ENCODE measurements around the gene DOP1B. TPM values are rescaled to one million over a fixed set of nuclear protein-coding genes. Genes with fewer than 3 reads are reported as not detected.
"Not testable (repeated sequence)": the region's sequence is repeated elsewhere in the genome, so short reads cannot be mapped to it uniquely, and the experiment has no call there.

The DOP1B gene
- total RNA-seq, 1 experiment from 2014 or later = 31.0 TPM

GRCh38 chr21:36135391-36136102 lies 21.1 kb upstream of the DOP1B start:
- Histone ChIP-seq H3K9me3 (ENCODE audit: control insufficient read depth, insufficient read depth, low read depth, low read length) (no peaks in the 10 kb centered on the region), H3K4me1 (ENCODE audit: control insufficient read depth, insufficient read depth, low read length) (peaks cover 5% of the 10 kb centered on the region; the same call in 1 of the 2 replicates), H3K36me3 (ENCODE audit: control insufficient read depth, insufficient read depth, low read length) (no peaks in the 10 kb centered on the region), H3K4me3 (ENCODE audit: low read depth in 2 of 2, low read length in 2 of 2) (peak overlapping the region; percentile 55 to 67), H3K27me3 (ENCODE audit: control insufficient read depth, insufficient read depth, low read length) (no peaks in the 10 kb centered on the region), H3K27ac (ENCODE audit: low read length) (peak overlapping the region; percentile 48; the same call in 1 of the 2 replicates)
- ATAC-seq (peak; percentile 86), DNase-seq (ENCODE audit: low read depth, low spot score) (no peak)
- TF ChIP-seq TCF7L2 (IDR thresholded peaks at IDR 0.05; ENCODE audit: low read depth, low read length) (0 out of 2 replicates have a peak, but pooled peaks have one; percentile 19), POLR2AphosphoS5 (IDR thresholded peaks at IDR 0.05; ENCODE audit: low read depth, low read length) (no peak), SIN3A (IDR thresholded peaks at IDR 0.05; ENCODE audit: borderline replicate concordance, insufficient read depth, low read depth, low read length) (no peak), CTCF (IDR thresholded peaks at IDR 0.05) (no peak)
- in situ Hi-C loops (cut with HindIII; ENCODE audit: low pct_unique_long_range_greater_than_20kb, low sequenced_read_pairs) = no loop called here
- CTCF ChIA-PET = no interaction called here
- POLR2A ChIA-PET = interaction anchor here (0.6 kb wide), 1 partner anchor 759 kb away, joined by 3 read pairs; no protein-coding TSS in a partner anchor
- intact Hi-C loops (cut with micrococcal nuclease; ENCODE audit: unreplicated experiment) = no loop called here
- no TSS peak for BruUV-seq (replicated peaks)

- H3K27me3 ChIP-seq (ENCODE audit: control insufficient read depth, insufficient read depth, low read length); DNase-seq (ENCODE audit: low read depth, low spot score); ATAC-seq; H3K36me3 ChIP-seq (ENCODE audit: control insufficient read depth, insufficient read depth, low read length); H3K9me3 ChIP-seq (ENCODE audit: control insufficient read depth, insufficient read depth, low read depth, low read length); in situ Hi-C loops (cut with HindIII; ENCODE audit: low pct_unique_long_range_greater_than_20kb, low sequenced_read_pairs); H3K4me3 ChIP-seq (ENCODE audit: low read depth in 2 of 2, low read length in 2 of 2); H3K4me1 ChIP-seq (ENCODE audit: control insufficient read depth, insufficient read depth, low read length); BruUV-seq (replicated peaks); H3K27ac ChIP-seq (ENCODE audit: low read length); CTCF ChIA-PET: not testable (repeated sequence)
- intact Hi-C loops (cut with micrococcal nuclease; ENCODE audit: unreplicated experiment) = loop anchor here (5.0 kb wide), 1 partner anchor 193 kb away; no protein-coding TSS in a partner anchor
- POLR2A ChIA-PET = interaction anchor here (0.6 kb wide), 2 partner anchors 47 to 180 kb away, joined by 5 read pairs; partner anchors contain the start of gene MORC3
These were observed 16.8 kb upstream of the DOP1B start for GRCh38 chr21:36139791-36140190.

GRCh38 chr21:36141513-36141925 lies 15.1 kb upstream of the DOP1B start:
- CTCF ChIA-PET = interaction anchor here (0.7 kb wide), 1 partner anchor 244 kb away, joined by 3 read pairs; no protein-coding TSS in a partner anchor
- in situ Hi-C loops (cut with HindIII; ENCODE audit: low pct_unique_long_range_greater_than_20kb, low sequenced_read_pairs) = no loop called here
- H3K4me1 ChIP-seq (ENCODE audit: control insufficient read depth, insufficient read depth, low read length) = no peaks in the 10 kb centered on the region
- no peak overlapping the region for H3K27ac ChIP-seq (ENCODE audit: low read length)
- POLR2A ChIA-PET = interaction anchor here (0.6 kb wide), 1 partner anchor 68 kb away, joined by 4 read pairs; no protein-coding TSS in a partner anchor
- BruUV-seq (replicated peaks) = no TSS peak
- DNase-seq (ENCODE audit: low read depth, low spot score) (no peak), ATAC-seq (peak; percentile 95)
- H3K9me3 ChIP-seq (ENCODE audit: control insufficient read depth, insufficient read depth, low read depth, low read length) = no peaks in the 10 kb centered on the region
- H3K27me3 ChIP-seq (ENCODE audit: control insufficient read depth, insufficient read depth, low read length) = no peaks in the 10 kb centered on the region
- no peaks in the 10 kb centered on the region for H3K36me3 ChIP-seq (ENCODE audit: control insufficient read depth, insufficient read depth, low read length)
- H3K4me3 ChIP-seq (ENCODE audit: low read depth in 2 of 2, low read length in 2 of 2) = no peak overlapping the region
- TF ChIP-seq TCF7L2 (IDR thresholded peaks at IDR 0.05; ENCODE audit: low read depth, low read length) = peak; percentile 70; the same call in 1 of the 2 replicates
- TF ChIP-seq CTCF (IDR thresholded peaks at IDR 0.05) = peak; percentile 83
- no peak for TF ChIP-seq POLR2AphosphoS5 (IDR thresholded peaks at IDR 0.05; ENCODE audit: low read depth, low read length)
- TF ChIP-seq REST (IDR thresholded peaks at IDR 0.05; ENCODE audit: insufficient read depth in 1 of 2, low read depth in 2 of 2, low read length in 1 of 2) = no peak
- no peak for TF ChIP-seq SIN3A (IDR thresholded peaks at IDR 0.05; ENCODE audit: borderline replicate concordance, insufficient read depth, low read depth, low read length)
- intact Hi-C loops (cut with micrococcal nuclease; ENCODE audit: unreplicated experiment) = loop anchor here (1.0 to 5.0 kb wide), 2 partner anchors 68 to 191 kb away; no protein-coding TSS in a partner anchor

GRCh38 chr21:36144233-36144632 lies 12.4 kb upstream of the DOP1B start:
- H3K27ac ChIP-seq (ENCODE audit: low read length); H3K27me3 ChIP-seq (ENCODE audit: control insufficient read depth, insufficient read depth, low read length); H3K36me3 ChIP-seq (ENCODE audit: control insufficient read depth, insufficient read depth, low read length); DNase-seq (ENCODE audit: low read depth, low spot score); H3K9me3 ChIP-seq (ENCODE audit: control insufficient read depth, insufficient read depth, low read depth, low read length); in situ Hi-C loops (cut with HindIII; ENCODE audit: low pct_unique_long_range_greater_than_20kb, low sequenced_read_pairs); H3K4me1 ChIP-seq (ENCODE audit: control insufficient read depth, insufficient read depth, low read length); H3K4me3 ChIP-seq (ENCODE audit: low read depth in 2 of 2, low read length in 2 of 2); POLR2A ChIA-PET; ATAC-seq; BruUV-seq (replicated peaks); CTCF ChIA-PET: not testable (repeated sequence)
- intact Hi-C loops (cut with micrococcal nuclease; ENCODE audit: unreplicated experiment) = loop anchor here (5.0 kb wide), 1 partner anchor 188 kb away; no protein-coding TSS in a partner anchor
